Panc1 (cell line): ENCODE results near the gene ADGRF1. TPM values are rescaled to one million over a fixed set of nuclear protein-coding genes. Genes with fewer than 3 reads are reported as not detected.

Experiments
- ATAC-seq: fragments of 200-7000 bp; cut with Tn5 transposase; 2 replicates; pipeline ENCODE4 v1.9.1; 2020; ENCODE audit warnings: mild to moderate bottlenecking, moderate library complexity
- BruUV-seq: library from RNA; stranded (reverse); fragments of 400-500 nt; replicated peaks from 2 replicates; lab custom pipeline; 2021; lab: Mats Ljungman, UMichigan
- CTCF ChIA-PET: fragments of 300-600 bp; sonication (Branson Sonifier 250); formaldehyde crosslinking; loops from one replicate; lab custom pipeline; 2022; ENCODE audit warnings: antibody characterized with exemption; lab: Charles Lee
- POLR2A ChIA-PET: fragments of 300-600 bp; sonication (Branson Sonifier 250); formaldehyde crosslinking; loops from one replicate; lab custom pipeline; 2022; ENCODE audit warnings: antibody characterized with exemption; lab: Charles Lee
- DNase-seq: peaks from one replicate; pipeline ENCODE4 v3.0.0-alpha.2; 2010; ENCODE audit warnings: low read depth, low spot score
- H3K27ac ChIP-seq: 2 replicates; pipeline ENCODE4 v1.5.1; 2011; ENCODE audit warnings: mild to moderate bottlenecking, low read length, inconsistent platforms
- H3K27me3 ChIP-seq: fragments of 200-500 bp; sonication (Bioruptor generic); 2 replicates; pipeline ENCODE4 v1.6.0; 2014; ENCODE audit warnings: low read length, inconsistent platforms; ENCODE audit not compliant: control insufficient read depth, insufficient read depth
- H3K36me3 ChIP-seq: fragments of 200-500 bp; sonication (Bioruptor generic); 2 replicates; pipeline ENCODE4 v1.5.1; 2014; ENCODE audit warnings: inconsistent platforms, mild to moderate bottlenecking, low read length, moderate library complexity; ENCODE audit not compliant: control insufficient read depth, insufficient read depth
- H3K4me1 ChIP-seq: 2 replicates; pipeline ENCODE4 v1.5.1; 2011; ENCODE audit warnings: inconsistent platforms, mild to moderate bottlenecking, low read length, moderate library complexity; ENCODE audit not compliant: control insufficient read depth, insufficient read depth
- H3K4me3 ChIP-seq, 2 experiments: 2 replicates each; pipeline ENCODE4 v1.5.1; 2011 to 2012; ENCODE audit warnings: low read depth in 2 of 2, low read length in 2 of 2, mild to moderate bottlenecking in 2 of 2, inconsistent platforms in 1 of 2, moderate library complexity in 1 of 2
- H3K9me3 ChIP-seq: fragments of 200-500 bp; sonication (Bioruptor generic); 2 replicates; pipeline ENCODE4 v1.5.1; 2014; ENCODE audit warnings: low read depth, mild to moderate bottlenecking, inconsistent platforms, low read length, moderate library complexity; ENCODE audit not compliant: control insufficient read depth, insufficient read depth
- POLR2AphosphoS5 ChIP-seq: IDR thresholded peaks from 2 replicates; pipeline ENCODE4 v1.6.1; 2012; ENCODE audit warnings: mild to moderate bottlenecking, low read depth, low read length, moderate library complexity
- SIN3A ChIP-seq: IDR thresholded peaks from 2 replicates; pipeline ENCODE4 v1.6.1; 2012; ENCODE audit warnings: low read depth, mild to moderate bottlenecking, low read length, moderate library complexity, borderline replicate concordance; ENCODE audit not compliant: insufficient read depth
- TCF7L2 ChIP-seq: IDR thresholded peaks from 2 replicates; pipeline ENCODE4 v1.6.1; 2011; ENCODE audit warnings: mild to moderate bottlenecking, low read depth, low read length, inconsistent platforms
- in situ Hi-C: cut with HindIII; loops from 2 replicates; pipeline ENCODE4 v1.10.0; 2016; ENCODE audit warnings: low sequenced_read_pairs, low pct_unique_long_range_greater_than_20kb
- intact Hi-C: fragments of 100-400 bp; cut with micrococcal nuclease; formaldehyde crosslinking; loops from one replicate; pipeline ENCODE4 v1.10.0; 2022; ENCODE audit not compliant: unreplicated experiment
- total RNA-seq: library from RNA; stranded (reverse); gene quantifications from one replicate; pipeline ENCODE4 v1.2.1, GENCODE V29; 2021; ENCODE audit not compliant: unreplicated experiment
- TF ChIP-seq, protein P1 (sequence below): fragments of 450-650 bp; IDR thresholded peaks from 2 replicates; pipeline ENCODE4 v1.5.1; 2017; ENCODE audit warnings: mild to moderate bottlenecking
- TF ChIP-seq, protein P2 (sequence below), 2 experiments: IDR thresholded peaks; 2 replicates each; pipeline ENCODE4 v1.6.1; 2011 to 2012; ENCODE audit warnings: low read depth in 2 of 2, control low read depth in 1 of 2, low read length in 1 of 2, mild to moderate bottlenecking in 1 of 2, moderate library complexity in 1 of 2; ENCODE audit not compliant: insufficient read depth in 1 of 2

Gene ADGRF1
- total RNA-seq, 1 experiment from 2014 or later, result 0.95 TPM

DNA sequence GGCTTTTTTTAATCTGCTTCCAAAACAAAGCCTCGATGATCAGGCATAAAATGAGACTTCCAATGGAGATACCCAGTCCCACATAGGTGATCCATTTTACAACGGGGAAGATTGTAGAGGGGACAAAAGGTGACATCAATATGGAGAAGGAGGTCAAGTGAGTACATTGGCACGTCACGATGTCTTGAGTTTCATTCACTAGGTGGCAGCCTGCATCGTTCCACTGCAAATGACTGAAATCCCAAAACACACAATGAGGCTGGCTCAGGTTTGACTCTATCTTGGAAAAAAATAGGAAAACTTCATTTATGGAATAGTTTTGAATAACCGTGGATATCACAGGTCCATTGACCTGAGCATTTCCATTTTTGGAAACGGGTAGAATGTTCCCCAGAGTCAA, 32.5 kb downstream of the ADGRF1 start:
- DNase-seq (no peak), ATAC-seq (no peak)
- POLR2A ChIA-PET, result no interaction called here
- Histone ChIP-seq H3K27ac (no peak overlapping the region), H3K4me3 (no peak overlapping the region), H3K36me3 (no peaks in the 10 kb centered on the region), H3K4me1 (no peaks in the 10 kb centered on the region), H3K9me3 (no peaks in the 10 kb centered on the region), H3K27me3 (no peaks in the 10 kb centered on the region)
- CTCF ChIA-PET, result no interaction called here
- TF ChIP-seq, protein P1, sequence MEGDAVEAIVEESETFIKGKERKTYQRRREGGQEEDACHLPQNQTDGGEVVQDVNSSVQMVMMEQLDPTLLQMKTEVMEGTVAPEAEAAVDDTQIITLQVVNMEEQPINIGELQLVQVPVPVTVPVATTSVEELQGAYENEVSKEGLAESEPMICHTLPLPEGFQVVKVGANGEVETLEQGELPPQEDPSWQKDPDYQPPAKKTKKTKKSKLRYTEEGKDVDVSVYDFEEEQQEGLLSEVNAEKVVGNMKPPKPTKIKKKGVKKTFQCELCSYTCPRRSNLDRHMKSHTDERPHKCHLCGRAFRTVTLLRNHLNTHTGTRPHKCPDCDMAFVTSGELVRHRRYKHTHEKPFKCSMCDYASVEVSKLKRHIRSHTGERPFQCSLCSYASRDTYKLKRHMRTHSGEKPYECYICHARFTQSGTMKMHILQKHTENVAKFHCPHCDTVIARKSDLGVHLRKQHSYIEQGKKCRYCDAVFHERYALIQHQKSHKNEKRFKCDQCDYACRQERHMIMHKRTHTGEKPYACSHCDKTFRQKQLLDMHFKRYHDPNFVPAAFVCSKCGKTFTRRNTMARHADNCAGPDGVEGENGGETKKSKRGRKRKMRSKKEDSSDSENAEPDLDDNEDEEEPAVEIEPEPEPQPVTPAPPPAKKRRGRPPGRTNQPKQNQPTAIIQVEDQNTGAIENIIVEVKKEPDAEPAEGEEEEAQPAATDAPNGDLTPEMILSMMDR, result peak; percentile 40
- TF ChIP-seq SIN3A, result no peak
- in situ Hi-C loops (no loop called here), intact Hi-C loops (no loop called here)
- BruUV-seq, result no TSS peak

DNA sequence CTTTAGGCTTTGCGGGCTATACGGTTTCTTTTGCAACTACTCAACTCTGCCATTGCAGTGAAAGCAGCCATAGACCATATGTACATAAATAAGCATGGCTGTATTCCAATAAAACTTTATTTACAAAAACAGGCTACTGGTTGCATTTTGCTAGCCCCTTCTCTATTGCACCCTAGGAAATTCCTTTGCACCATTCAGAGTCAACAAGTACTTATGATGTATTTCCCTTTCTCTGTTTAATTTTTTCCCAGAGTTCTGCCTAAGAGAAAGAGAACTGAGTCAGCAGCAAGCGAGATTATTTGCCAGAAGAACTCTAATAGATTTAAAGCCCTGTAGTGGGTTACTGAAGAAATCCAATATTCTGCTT, 33.8 kb downstream of the ADGRF1 start:
- Histone ChIP-seq H3K27me3 (no peaks in the 10 kb centered on the region), H3K9me3 (no peaks in the 10 kb centered on the region), H3K4me3 (no peak overlapping the region), H3K27ac (no peak overlapping the region), H3K36me3 (no peaks in the 10 kb centered on the region), H3K4me1 (no peaks in the 10 kb centered on the region; the same call in 1 of the 2 replicates)
- intact Hi-C loops (no loop called here), in situ Hi-C loops (no loop called here)
- ChIA-PET CTCF (no interaction called here), POLR2A (no interaction called here)
- no TSS peak for BruUV-seq
- TF ChIP-seq POLR2AphosphoS5, result no peak
- ATAC-seq (no peak), DNase-seq (no peak)

DNA sequence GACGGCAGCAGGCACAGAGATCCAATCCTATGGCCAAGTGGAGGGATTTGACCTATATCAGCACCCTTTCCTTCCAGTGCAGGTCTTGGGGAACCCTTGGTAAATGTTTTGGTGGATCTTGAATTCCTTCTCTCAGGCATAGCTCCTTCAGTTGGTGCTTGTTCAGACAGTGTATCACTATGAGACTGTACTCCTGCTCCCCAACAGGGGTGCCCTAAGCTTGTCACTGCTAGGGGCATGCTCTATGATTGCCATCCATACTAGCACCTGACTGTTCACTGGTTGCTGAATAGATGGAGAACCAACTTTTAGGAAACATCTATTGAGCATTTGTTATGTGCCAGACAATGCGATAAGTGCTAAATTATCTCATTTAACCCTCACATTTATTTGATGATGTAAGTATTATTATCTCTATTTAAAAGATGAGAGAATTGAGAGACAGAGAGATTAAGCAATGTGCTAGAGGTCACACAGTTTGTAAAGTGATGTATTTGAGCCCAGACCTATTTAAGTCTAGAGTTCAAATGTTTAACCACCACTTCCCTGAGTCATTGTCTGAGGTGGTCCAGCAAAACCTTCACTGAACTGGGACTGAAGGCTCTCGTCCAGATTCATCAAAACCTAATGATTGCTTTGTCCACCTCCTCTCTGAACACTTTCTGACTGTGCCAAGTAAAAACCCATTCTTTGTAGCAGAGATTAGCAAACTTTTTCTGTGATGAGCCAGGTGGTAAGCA, 34.3 kb downstream of the ADGRF1 start:
- POLR2A ChIA-PET, result no interaction called here
- H3K4me3 ChIP-seq, result no peak overlapping the region
- TF ChIP-seq SIN3A, result no peak
- TF ChIP-seq, protein P2, sequence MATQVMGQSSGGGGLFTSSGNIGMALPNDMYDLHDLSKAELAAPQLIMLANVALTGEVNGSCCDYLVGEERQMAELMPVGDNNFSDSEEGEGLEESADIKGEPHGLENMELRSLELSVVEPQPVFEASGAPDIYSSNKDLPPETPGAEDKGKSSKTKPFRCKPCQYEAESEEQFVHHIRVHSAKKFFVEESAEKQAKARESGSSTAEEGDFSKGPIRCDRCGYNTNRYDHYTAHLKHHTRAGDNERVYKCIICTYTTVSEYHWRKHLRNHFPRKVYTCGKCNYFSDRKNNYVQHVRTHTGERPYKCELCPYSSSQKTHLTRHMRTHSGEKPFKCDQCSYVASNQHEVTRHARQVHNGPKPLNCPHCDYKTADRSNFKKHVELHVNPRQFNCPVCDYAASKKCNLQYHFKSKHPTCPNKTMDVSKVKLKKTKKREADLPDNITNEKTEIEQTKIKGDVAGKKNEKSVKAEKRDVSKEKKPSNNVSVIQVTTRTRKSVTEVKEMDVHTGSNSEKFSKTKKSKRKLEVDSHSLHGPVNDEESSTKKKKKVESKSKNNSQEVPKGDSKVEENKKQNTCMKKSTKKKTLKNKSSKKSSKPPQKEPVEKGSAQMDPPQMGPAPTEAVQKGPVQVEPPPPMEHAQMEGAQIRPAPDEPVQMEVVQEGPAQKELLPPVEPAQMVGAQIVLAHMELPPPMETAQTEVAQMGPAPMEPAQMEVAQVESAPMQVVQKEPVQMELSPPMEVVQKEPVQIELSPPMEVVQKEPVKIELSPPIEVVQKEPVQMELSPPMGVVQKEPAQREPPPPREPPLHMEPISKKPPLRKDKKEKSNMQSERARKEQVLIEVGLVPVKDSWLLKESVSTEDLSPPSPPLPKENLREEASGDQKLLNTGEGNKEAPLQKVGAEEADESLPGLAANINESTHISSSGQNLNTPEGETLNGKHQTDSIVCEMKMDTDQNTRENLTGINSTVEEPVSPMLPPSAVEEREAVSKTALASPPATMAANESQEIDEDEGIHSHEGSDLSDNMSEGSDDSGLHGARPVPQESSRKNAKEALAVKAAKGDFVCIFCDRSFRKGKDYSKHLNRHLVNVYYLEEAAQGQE (IDR thresholded peaks at IDR 0.05; ENCODE audit: insufficient read depth in 1 of 2, low read depth in 2 of 2, low read length in 1 of 2), result no peak
- TF ChIP-seq TCF7L2, result no peak
- TF ChIP-seq, protein P1, result no peak
- no peak for TF ChIP-seq POLR2AphosphoS5
- in situ Hi-C loops, result no loop called here
- no peak for ATAC-seq
- no peaks in the 10 kb centered on the region; the same call in 1 of the 2 replicates for H3K4me1 ChIP-seq
- H3K36me3 ChIP-seq, result no peaks in the 10 kb centered on the region
- no peaks in the 10 kb centered on the region for H3K9me3 ChIP-seq
- no TSS peak for BruUV-seq
- H3K27me3 ChIP-seq, result no peaks in the 10 kb centered on the region
- CTCF ChIA-PET, result interaction anchor here (0.6 kb wide), 1 partner anchor 23 kb away, joined by 3 read pairs; no protein-coding TSS in a partner anchor
- no peak overlapping the region for H3K27ac ChIP-seq
- no peak for DNase-seq
- intact Hi-C loops, result no loop called here
